Measurements from ENCODE around the gene NCAM1.
"Not testable (repeated sequence)": the region's sequence is repeated elsewhere in the genome, so short reads cannot be mapped to it uniquely, and the experiment has no call there.

The NCAM1 gene

GRCh38 chr11:112961146-112961668 lies at the start of gene NCAM1:
Gene NCAM1 (plus strand): TSS chr11:112961420.
- peak; percentile 95 to 99 (median 99) for DNase-seq

GRCh38 chr11:112922606-112923005 lies 38.6 kb upstream of the NCAM1 start:
- peak in 1 of 3 experiments; percentile 32 for DNase-seq

GRCh38 chr11:112924836-112925235 lies 36.4 kb upstream of the NCAM1 start:
- DNase-seq, result not testable (repeated sequence)

GRCh38 chr11:112925516-112926310 lies 35.5 kb upstream of the NCAM1 start:
- DNase-seq, result no peak

GRCh38 chr11:112928136-112928535 lies 33.1 kb upstream of the NCAM1 start:
- no peak for DNase-seq

GRCh38 chr11:112929432-112929831 lies 31.8 kb upstream of the NCAM1 start:
- DNase-seq, result no peak

GRCh38 chr11:112931703-112932102 lies 29.5 kb upstream of the NCAM1 start:
- DNase-seq, result no peak

GRCh38 chr11:112932593-112932992 lies 28.6 kb upstream of the NCAM1 start:
- peak in 1 of 3 experiments; percentile 6 for DNase-seq

GRCh38 chr11:112933970-112934369 lies 27.2 kb upstream of the NCAM1 start:
- no peak for DNase-seq

GRCh38 chr11:112941104-112941503 lies 20.1 kb upstream of the NCAM1 start:
- DNase-seq, result peak in 1 of 3 experiments; percentile 40

GRCh38 chr11:112942966-112943643 lies 18.1 kb upstream of the NCAM1 start:
- DNase-seq, result no peak

- DNase-seq, result no peak
Observed at GRCh38 chr11:112946866-112947265, 14.4 kb upstream of the NCAM1 start.

- DNase-seq, result no peak
Observed at GRCh38 chr11:112949781-112950575, 11.2 kb upstream of the NCAM1 start.

- DNase-seq, result no peak
Observed at GRCh38 chr11:112958670-112959069, 2.5 kb upstream of the NCAM1 start.

- peak; percentile 66 to 87 (median 79) for DNase-seq
Observed at GRCh38 chr11:112961751-112962578, 745 bp downstream of the NCAM1 start.

GRCh38 chr11:112962579-112963367 lies 1.6 kb downstream of the NCAM1 start:
- peak; percentile 90 to 96 (median 96) for DNase-seq

GRCh38 chr11:112963368-112963955 lies 2.2 kb downstream of the NCAM1 start:
- DNase-seq, result peak; percentile 83 to 96 (median 95)

- peak; percentile 45 to 79 (median 79) for DNase-seq
Observed at GRCh38 chr11:112965656-112966055, 4.4 kb downstream of the NCAM1 start.

GRCh38 chr11:112966561-112966960 lies 5.3 kb downstream of the NCAM1 start:
- peak in 2 of 3 experiments; percentile 7 to 33 for DNase-seq

- no peak for DNase-seq
Observed at GRCh38 chr11:112967082-112967481, 5.9 kb downstream of the NCAM1 start.
